ENCODE data around the gene ANXA5. TPM values are rescaled to one million over a fixed set of nuclear protein-coding genes. Genes with fewer than 3 reads are reported as not detected.

The ANXA5 gene
- total and polyA plus RNA-seq, 2 experiments from 2014 or later: 129 to 181 TPM

DNA sequence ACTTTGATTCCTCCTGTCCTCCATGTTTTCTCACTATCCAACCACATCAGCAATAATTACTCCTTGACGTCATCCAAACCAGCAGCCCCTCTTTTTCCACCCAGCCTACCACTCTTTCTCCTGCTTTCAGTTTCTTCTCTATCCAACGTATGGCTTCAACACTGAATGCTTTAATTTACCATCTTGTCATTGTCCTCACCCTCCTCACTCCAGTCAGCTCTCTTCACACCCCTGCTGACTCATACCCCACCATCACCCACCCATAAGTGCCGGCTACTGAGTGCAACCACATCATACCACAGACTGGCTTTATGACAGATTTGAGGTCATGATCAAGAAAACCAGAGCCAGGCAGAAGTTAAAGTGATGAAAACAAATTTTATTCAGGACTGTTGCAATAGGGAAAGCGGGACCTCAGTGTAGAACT is 9.8 kb upstream of the ANXA5 start:
- DNase-seq (ENCODE audit: low spot score) (no peak), ATAC-seq (no peak)
- Mint-ChIP-seq H3K27me3 (ENCODE audit: insufficient read depth, low read depth, poor library complexity) (peaks cover 4% of the 10 kb centered on the region), H3K27ac (no peak overlapping the region), H3K36me3 (ENCODE audit: low read depth) (no peaks in the 10 kb centered on the region), H3K9me3 (peaks cover 3% of the 10 kb centered on the region; the same call in 2 of the 3 replicates), H3K4me1 (peaks cover 18% of the 10 kb centered on the region), H3K4me3 (no peak overlapping the region)
- no peaks in the 10 kb centered on the region for H4K20me1 ChIP-seq (replicated peaks; ENCODE audit: insufficient read depth)
- no peak overlapping the region for H3K27ac ChIP-seq (ENCODE audit: low read depth)
- no peaks in the 10 kb centered on the region for H3K27me3 ChIP-seq (ENCODE audit: insufficient read depth)
- H3K4me2 ChIP-seq: no peak overlapping the region
- no peak for TF ChIP-seq EZH2phosphoT487 (IDR thresholded peaks at IDR 0.05; ENCODE audit: unreplicated experiment)
- TF ChIP-seq, protein P1, sequence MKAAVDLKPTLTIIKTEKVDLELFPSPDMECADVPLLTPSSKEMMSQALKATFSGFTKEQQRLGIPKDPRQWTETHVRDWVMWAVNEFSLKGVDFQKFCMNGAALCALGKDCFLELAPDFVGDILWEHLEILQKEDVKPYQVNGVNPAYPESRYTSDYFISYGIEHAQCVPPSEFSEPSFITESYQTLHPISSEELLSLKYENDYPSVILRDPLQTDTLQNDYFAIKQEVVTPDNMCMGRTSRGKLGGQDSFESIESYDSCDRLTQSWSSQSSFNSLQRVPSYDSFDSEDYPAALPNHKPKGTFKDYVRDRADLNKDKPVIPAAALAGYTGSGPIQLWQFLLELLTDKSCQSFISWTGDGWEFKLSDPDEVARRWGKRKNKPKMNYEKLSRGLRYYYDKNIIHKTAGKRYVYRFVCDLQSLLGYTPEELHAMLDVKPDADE (IDR thresholded peaks at IDR 0.05): no peak
- TF ChIP-seq ZNF331 (CRISPR knock-in tag; IDR thresholded peaks at IDR 0.05; ENCODE audit: low read depth): no peak
- TF ChIP-seq, protein P2, sequence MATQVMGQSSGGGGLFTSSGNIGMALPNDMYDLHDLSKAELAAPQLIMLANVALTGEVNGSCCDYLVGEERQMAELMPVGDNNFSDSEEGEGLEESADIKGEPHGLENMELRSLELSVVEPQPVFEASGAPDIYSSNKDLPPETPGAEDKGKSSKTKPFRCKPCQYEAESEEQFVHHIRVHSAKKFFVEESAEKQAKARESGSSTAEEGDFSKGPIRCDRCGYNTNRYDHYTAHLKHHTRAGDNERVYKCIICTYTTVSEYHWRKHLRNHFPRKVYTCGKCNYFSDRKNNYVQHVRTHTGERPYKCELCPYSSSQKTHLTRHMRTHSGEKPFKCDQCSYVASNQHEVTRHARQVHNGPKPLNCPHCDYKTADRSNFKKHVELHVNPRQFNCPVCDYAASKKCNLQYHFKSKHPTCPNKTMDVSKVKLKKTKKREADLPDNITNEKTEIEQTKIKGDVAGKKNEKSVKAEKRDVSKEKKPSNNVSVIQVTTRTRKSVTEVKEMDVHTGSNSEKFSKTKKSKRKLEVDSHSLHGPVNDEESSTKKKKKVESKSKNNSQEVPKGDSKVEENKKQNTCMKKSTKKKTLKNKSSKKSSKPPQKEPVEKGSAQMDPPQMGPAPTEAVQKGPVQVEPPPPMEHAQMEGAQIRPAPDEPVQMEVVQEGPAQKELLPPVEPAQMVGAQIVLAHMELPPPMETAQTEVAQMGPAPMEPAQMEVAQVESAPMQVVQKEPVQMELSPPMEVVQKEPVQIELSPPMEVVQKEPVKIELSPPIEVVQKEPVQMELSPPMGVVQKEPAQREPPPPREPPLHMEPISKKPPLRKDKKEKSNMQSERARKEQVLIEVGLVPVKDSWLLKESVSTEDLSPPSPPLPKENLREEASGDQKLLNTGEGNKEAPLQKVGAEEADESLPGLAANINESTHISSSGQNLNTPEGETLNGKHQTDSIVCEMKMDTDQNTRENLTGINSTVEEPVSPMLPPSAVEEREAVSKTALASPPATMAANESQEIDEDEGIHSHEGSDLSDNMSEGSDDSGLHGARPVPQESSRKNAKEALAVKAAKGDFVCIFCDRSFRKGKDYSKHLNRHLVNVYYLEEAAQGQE (IDR thresholded peaks at IDR 0.05; ENCODE audit: unreplicated experiment): no peak
- TF ChIP-seq, protein P3, sequence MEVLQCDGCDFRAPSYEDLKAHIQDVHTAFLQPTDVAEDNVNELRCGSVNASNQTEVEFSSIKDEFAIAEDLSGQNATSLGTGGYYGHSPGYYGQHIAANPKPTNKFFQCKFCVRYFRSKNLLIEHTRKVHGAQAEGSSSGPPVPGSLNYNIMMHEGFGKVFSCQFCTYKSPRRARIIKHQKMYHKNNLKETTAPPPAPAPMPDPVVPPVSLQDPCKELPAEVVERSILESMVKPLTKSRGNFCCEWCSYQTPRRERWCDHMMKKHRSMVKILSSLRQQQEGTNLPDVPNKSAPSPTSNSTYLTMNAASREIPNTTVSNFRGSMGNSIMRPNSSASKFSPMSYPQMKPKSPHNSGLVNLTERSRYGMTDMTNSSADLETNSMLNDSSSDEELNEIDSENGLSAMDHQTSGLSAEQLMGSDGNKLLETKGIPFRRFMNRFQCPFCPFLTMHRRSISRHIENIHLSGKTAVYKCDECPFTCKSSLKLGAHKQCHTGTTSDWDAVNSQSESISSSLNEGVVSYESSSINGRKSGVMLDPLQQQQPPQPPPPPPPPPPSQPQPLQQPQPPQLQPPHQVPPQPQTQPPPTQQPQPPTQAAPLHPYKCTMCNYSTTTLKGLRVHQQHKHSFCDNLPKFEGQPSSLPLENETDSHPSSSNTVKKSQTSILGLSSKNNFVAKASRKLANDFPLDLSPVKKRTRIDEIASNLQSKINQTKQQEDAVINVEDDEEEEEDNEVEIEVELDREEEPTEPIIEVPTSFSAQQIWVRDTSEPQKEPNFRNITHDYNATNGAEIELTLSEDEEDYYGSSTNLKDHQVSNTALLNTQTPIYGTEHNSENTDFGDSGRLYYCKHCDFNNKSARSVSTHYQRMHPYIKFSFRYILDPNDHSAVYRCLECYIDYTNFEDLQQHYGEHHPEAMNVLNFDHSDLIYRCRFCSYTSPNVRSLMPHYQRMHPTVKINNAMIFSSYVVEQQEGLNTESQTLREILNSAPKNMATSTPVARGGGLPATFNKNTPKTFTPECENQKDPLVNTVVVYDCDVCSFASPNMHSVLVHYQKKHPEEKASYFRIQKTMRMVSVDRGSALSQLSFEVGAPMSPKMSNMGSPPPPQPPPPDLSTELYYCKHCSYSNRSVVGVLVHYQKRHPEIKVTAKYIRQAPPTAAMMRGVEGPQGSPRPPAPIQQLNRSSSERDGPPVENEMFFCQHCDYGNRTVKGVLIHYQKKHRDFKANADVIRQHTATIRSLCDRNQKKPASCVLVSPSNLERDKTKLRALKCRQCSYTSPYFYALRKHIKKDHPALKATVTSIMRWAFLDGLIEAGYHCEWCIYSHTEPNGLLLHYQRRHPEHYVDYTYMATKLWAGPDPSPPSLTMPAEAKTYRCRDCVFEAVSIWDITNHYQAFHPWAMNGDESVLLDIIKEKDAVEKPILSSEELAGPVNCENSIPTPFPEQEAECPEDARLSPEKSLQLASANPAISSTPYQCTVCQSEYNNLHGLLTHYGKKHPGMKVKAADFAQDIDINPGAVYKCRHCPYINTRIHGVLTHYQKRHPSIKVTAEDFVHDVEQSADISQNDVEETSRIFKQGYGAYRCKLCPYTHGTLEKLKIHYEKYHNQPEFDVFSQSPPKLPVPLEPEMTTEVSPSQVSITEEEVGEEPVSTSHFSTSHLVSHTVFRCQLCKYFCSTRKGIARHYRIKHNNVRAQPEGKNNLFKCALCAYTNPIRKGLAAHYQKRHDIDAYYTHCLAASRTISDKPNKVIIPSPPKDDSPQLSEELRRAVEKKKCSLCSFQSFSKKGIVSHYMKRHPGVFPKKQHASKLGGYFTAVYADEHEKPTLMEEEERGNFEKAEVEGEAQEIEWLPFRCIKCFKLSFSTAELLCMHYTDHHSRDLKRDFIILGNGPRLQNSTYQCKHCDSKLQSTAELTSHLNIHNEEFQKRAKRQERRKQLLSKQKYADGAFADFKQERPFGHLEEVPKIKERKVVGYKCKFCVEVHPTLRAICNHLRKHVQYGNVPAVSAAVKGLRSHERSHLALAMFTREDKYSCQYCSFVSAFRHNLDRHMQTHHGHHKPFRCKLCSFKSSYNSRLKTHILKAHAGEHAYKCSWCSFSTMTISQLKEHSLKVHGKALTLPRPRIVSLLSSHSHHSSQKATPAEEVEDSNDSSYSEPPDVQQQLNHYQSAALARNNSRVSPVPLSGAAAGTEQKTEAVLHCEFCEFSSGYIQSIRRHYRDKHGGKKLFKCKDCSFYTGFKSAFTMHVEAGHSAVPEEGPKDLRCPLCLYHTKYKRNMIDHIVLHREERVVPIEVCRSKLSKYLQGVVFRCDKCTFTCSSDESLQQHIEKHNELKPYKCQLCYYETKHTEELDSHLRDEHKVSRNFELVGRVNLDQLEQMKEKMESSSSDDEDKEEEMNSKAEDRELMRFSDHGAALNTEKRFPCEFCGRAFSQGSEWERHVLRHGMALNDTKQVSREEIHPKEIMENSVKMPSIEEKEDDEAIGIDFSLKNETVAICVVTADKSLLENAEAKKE (CRISPR knock-in tag; IDR thresholded peaks at IDR 0.05): no peak
- no peak for TF ChIP-seq STAT1 (IDR thresholded peaks at IDR 0.05; ENCODE audit: unreplicated experiment)
- no peak for TF ChIP-seq JUNB (IDR thresholded peaks at IDR 0.05; ENCODE audit: unreplicated experiment)
- no peak for TF ChIP-seq POLR2AphosphoS5 (IDR thresholded peaks at IDR 0.05; ENCODE audit: low read depth)
- TF ChIP-seq EZH2 (IDR thresholded peaks at IDR 0.05; ENCODE audit: low read depth, unreplicated experiment): no peak
- no peak for TF ChIP-seq ZNF114 (CRISPR knock-in tag; IDR thresholded peaks at IDR 0.05)
- TF ChIP-seq NANOG (IDR thresholded peaks at IDR 0.05; ENCODE audit: borderline replicate concordance): no peak
- TF ChIP-seq, protein P4, sequence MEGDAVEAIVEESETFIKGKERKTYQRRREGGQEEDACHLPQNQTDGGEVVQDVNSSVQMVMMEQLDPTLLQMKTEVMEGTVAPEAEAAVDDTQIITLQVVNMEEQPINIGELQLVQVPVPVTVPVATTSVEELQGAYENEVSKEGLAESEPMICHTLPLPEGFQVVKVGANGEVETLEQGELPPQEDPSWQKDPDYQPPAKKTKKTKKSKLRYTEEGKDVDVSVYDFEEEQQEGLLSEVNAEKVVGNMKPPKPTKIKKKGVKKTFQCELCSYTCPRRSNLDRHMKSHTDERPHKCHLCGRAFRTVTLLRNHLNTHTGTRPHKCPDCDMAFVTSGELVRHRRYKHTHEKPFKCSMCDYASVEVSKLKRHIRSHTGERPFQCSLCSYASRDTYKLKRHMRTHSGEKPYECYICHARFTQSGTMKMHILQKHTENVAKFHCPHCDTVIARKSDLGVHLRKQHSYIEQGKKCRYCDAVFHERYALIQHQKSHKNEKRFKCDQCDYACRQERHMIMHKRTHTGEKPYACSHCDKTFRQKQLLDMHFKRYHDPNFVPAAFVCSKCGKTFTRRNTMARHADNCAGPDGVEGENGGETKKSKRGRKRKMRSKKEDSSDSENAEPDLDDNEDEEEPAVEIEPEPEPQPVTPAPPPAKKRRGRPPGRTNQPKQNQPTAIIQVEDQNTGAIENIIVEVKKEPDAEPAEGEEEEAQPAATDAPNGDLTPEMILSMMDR (conservative IDR thresholded peaks at IDR 0.05; ENCODE audit: low read depth in 2 of 2): no peak
- no peak for TF ChIP-seq CREB1 (CRISPR knock-in tag; IDR thresholded peaks at IDR 0.05; ENCODE audit: low read depth)
- no peaks in the 10 kb centered on the region for H3K79me2 ChIP-seq (replicated peaks; ENCODE audit: insufficient read depth)
- no peak overlapping the region for H3K4me3 ChIP-seq
- no peaks in the 10 kb centered on the region for H3F3A ChIP-seq (replicated peaks; ENCODE audit: low read depth)
- no peaks in the 10 kb centered on the region for H3K36me3 ChIP-seq (ENCODE audit: insufficient read depth)
- no peaks in the 10 kb centered on the region for H3K9me2 ChIP-seq (ENCODE audit: insufficient read depth)
- no peak overlapping the region for H2AFZ ChIP-seq
- peaks cover 10% of the 10 kb centered on the region for H3K4me1 ChIP-seq (ENCODE audit: insufficient read depth)
